ENCODE data around the gene GPR68. TPM values are rescaled to one million over a fixed set of nuclear protein-coding genes. Genes with fewer than 3 reads are reported as not detected.
"Not testable (repeated sequence)": the region's sequence is repeated elsewhere in the genome, so short reads cannot be mapped to it uniquely, and the experiment has no call there.

The GPR68 gene
- total RNA-seq, 1 donor from 2014 or later: 0.35 TPM

- ATAC-seq (no peak), DNase-seq (no peak)
- intact Hi-C loops (cut with micrococcal nuclease): no loop called here
Measured at GRCh38 chr14:91274796-91275195, 30.3 kb upstream of the GPR68 start.

GRCh38 chr14:91273885-91274273 lies 29.4 kb upstream of the GPR68 start:
- DNase-seq (no peak), ATAC-seq (no peak)
- intact Hi-C loops (cut with micrococcal nuclease): no loop called here

GRCh38 chr14:91273273-91273884 lies 28.9 kb upstream of the GPR68 start:
- intact Hi-C loops (cut with micrococcal nuclease): no loop called here
- ATAC-seq: no peak

GRCh38 chr14:91272341-91273272 lies 28.1 kb upstream of the GPR68 start:
- ATAC-seq (no peak), DNase-seq (no peak)
- intact Hi-C loops (cut with micrococcal nuclease): no loop called here

More at GRCh38 chr14:91273273-91273884, 28.9 kb upstream of the GPR68 start:
- no peak for DNase-seq

- intact Hi-C loops (cut with micrococcal nuclease): no loop called here
- ATAC-seq (no peak), DNase-seq (no peak)
Measured at GRCh38 chr14:91271639-91272038, 27.1 kb upstream of the GPR68 start.

- no peak for DNase-seq
- no peak for ATAC-seq
- intact Hi-C loops (cut with micrococcal nuclease): no loop called here
Measured at GRCh38 chr14:91270619-91271018, 26.1 kb upstream of the GPR68 start.

GRCh38 chr14:91270188-91270587 lies 25.7 kb upstream of the GPR68 start:
- intact Hi-C loops (cut with micrococcal nuclease): no loop called here
- no peak for ATAC-seq
- no peak for DNase-seq

GRCh38 chr14:91269076-91269991 lies 24.8 kb upstream of the GPR68 start:
- DNase-seq (peak; percentile 52), ATAC-seq (peak; percentile 78)
- intact Hi-C loops (cut with micrococcal nuclease): no loop called here

GRCh38 chr14:91267965-91268437 lies 23.5 kb upstream of the GPR68 start:
- no peak for ATAC-seq
- intact Hi-C loops (cut with micrococcal nuclease): no loop called here

GRCh38 chr14:91266276-91266675 lies 21.8 kb upstream of the GPR68 start:
- intact Hi-C loops (cut with micrococcal nuclease); ATAC-seq; DNase-seq: not testable (repeated sequence)

More at GRCh38 chr14:91267965-91268437, 23.5 kb upstream of the GPR68 start:
- DNase-seq: no peak

- no peak for DNase-seq
- intact Hi-C loops (cut with micrococcal nuclease): no loop called here
- no peak for ATAC-seq
Measured at GRCh38 chr14:91265404-91265803, 20.9 kb upstream of the GPR68 start.

GRCh38 chr14:91264151-91265150 lies 19.9 kb upstream of the GPR68 start:
- intact Hi-C loops (cut with micrococcal nuclease): no loop called here
- DNase-seq: peak; percentile 61
- ATAC-seq: peak; percentile 76

GRCh38 chr14:91263329-91263728 lies 18.8 kb upstream of the GPR68 start:
- no peak for DNase-seq
- ATAC-seq: no peak
- intact Hi-C loops (cut with micrococcal nuclease): no loop called here

- DNase-seq: no peak
- intact Hi-C loops (cut with micrococcal nuclease): no loop called here
- no peak for ATAC-seq
Measured at GRCh38 chr14:91261986-91262549, 17.6 kb upstream of the GPR68 start.

GRCh38 chr14:91261115-91261514 lies 16.6 kb upstream of the GPR68 start:
- ATAC-seq: no peak
- DNase-seq: no peak
- intact Hi-C loops (cut with micrococcal nuclease): no loop called here

GRCh38 chr14:91258876-91259275 lies 14.4 kb upstream of the GPR68 start:
- no peak for DNase-seq
- no peak for ATAC-seq
- intact Hi-C loops (cut with micrococcal nuclease): no loop called here

- DNase-seq: peak; percentile 44
- intact Hi-C loops (cut with micrococcal nuclease): no loop called here
Measured at GRCh38 chr14:91258011-91258618, 13.6 kb upstream of the GPR68 start.

More at GRCh38 chr14:91258011-91258618, 13.6 kb upstream of the GPR68 start:
- ATAC-seq: peak; percentile 84
